Measurements from ENCODE around the gene FCN1. TPM values are rescaled to one million over a fixed set of nuclear protein-coding genes. Genes with fewer than 3 reads are reported as not detected.

Gene FCN1
- total and polyA plus RNA-seq, 9 of the 15 experiments (the other 6 are each of a cell fraction or from before 2014, with no cell fraction given) = not detected

- no peaks in the 10 kb centered on the region for H3K79me2 ChIP-seq (ENCODE audit: control insufficient read depth, insufficient read depth, low read length)
- no peaks in the 10 kb centered on the region for H3K36me3 ChIP-seq (ENCODE audit: control insufficient read depth, insufficient read depth, low read length)
- intact Hi-C loops (cut with micrococcal nuclease) (no loop called here), in situ Hi-C loops (cut with MboI) (no loop called here)
- BruUV-seq (replicated peaks) = no TSS peak
- no peak overlapping the region for H2AFZ ChIP-seq (ENCODE audit: low read depth, low read length)
- no peaks in the 10 kb centered on the region for H3K9me1 ChIP-seq (ENCODE audit: control insufficient read depth, insufficient read depth, low read length)
- H3K4me1 ChIP-seq (replicated peaks in 1 of 2; ENCODE audit: control insufficient read depth in 2 of 2, insufficient read depth in 2 of 2, low read length in 2 of 2) = no peaks in the 10 kb centered on the region
- H3K9ac ChIP-seq (ENCODE audit: insufficient read depth in 1 of 2, low read depth in 2 of 2, low read length in 2 of 2) = no peak overlapping the region
- ChIA-PET CTCF (ENCODE audit: low intra/inter-chr PET ratio) (no interaction called here), POLR2A (no interaction called here)
- TF ChIP-seq RREB1 (CRISPR knock-in tag; IDR thresholded peaks at IDR 0.05) (no peak), CUX1 (CRISPR knock-in tag; IDR thresholded peaks at IDR 0.05) (no peak), SREBF1 (IDR thresholded peaks at IDR 0.05; ENCODE audit: borderline replicate concordance, low read depth, low read length) (no peak), ZNF436 (CRISPR knock-in tag; IDR thresholded peaks at IDR 0.05) (no peak), SAFB (IDR thresholded peaks at IDR 0.05; ENCODE audit: borderline replicate concordance, low read depth, low read length) (no peak), MIER1 (IDR thresholded peaks at IDR 0.05; ENCODE audit: low read depth) (no peak)
- DNase-seq (ENCODE audit: extremely low read depth in 1 of 4, low spot score in 3 of 4) (no peak), ATAC-seq (no peak), FAIRE-seq (no peak)
- no peak overlapping the region for H3K4me2 ChIP-seq (ENCODE audit: insufficient read depth, low read length)
- H3K9me3 ChIP-seq (replicated peaks; ENCODE audit: control insufficient read depth, insufficient read depth, low read depth, low read length) = no peaks in the 10 kb centered on the region
- no peak overlapping the region for H3K27ac ChIP-seq (ENCODE audit: extremely low read depth, low read depth, low read length)
- H3K4me3 ChIP-seq = no peak overlapping the region
- WGBS (ENCODE audit: insufficient coverage, low coverage, missing lambda C conversion rate) = 0% methylated on average over 18 of the region's 19 CpGs
- H4K20me1 ChIP-seq (replicated peaks; ENCODE audit: control insufficient read depth, insufficient read depth, low read length) = 0 out of 2 replicates have a peak, but pooled peaks cover 4% of the 10 kb centered on the region
- peaks cover 0 to 48% of the 10 kb centered on the region in 2 experiments; a peak in 4 of 5 replicates for H3K27me3 ChIP-seq (ENCODE audit: control insufficient read depth in 2 of 2, insufficient read depth in 2 of 2, low read length in 2 of 2)
These were observed 45.3 kb upstream of the FCN1 start for GRCh38 chr9:134962973-134963364.
